Motor neuron (in vitro differentiated cells): Measurements from ENCODE around the gene HRH1. TPM values are rescaled to one million over a fixed set of nuclear protein-coding genes. Genes with fewer than 3 reads are reported as not detected.

Experiments
- ATAC-seq, 8 experiments: fragments of 200-7000 bp; cut with Tn5 transposase; replicated peaks in 6 of 8; 2 replicates each; pipeline ENCODE4 v1.8.0; 2021; ENCODE audit warnings: mild to moderate bottlenecking in 8 of 8, moderate library complexity in 8 of 8
- H3K27ac ChIP-seq, 2 donors: fragments of 250-450 bp; sonication (Bioruptor Pico); 2 replicates each; pipeline ENCODE4 v1.9.0; 2021; ENCODE audit warnings: antibody characterized with exemption in 2 of 2, mild to moderate bottlenecking in 2 of 2, moderate library complexity in 1 of 2
- H3K4me1 ChIP-seq, 2 donors: fragments of 250-450 bp; sonication (Bioruptor Pico); replicated peaks in 1 of 2; 2 replicates each; pipeline ENCODE4 v1.6.1; 2021; ENCODE audit warnings: antibody characterized with exemption in 2 of 2, mild to moderate bottlenecking in 2 of 2, moderate library complexity in 1 of 2
- H3K4me3 ChIP-seq, 5 donors: fragments of 250-450 bp; sonication (Bioruptor Pico); 2 replicates each; pipeline ENCODE4 v1.9.0; 2021; ENCODE audit warnings: antibody characterized with exemption in 5 of 5, mild to moderate bottlenecking in 5 of 5, moderate library complexity in 4 of 5
- WGBS, 10 experiments: fragments of 450-650 bp; shearing (Covaris generic); methylation state at CpG; one replicate each; pipeline ENCODE4 v1.0.0; 2022; 5-methylcytosine and 5-hydroxymethylcytosine counted together
- in situ Hi-C, 9 experiments: fragments of 400-800 bp; cut with MboI; loops; one replicate each; pipeline ENCODE4 v1.15.0; 2021; ENCODE audit warnings: low sequenced_read_pairs in 9 of 9, low pct_unique_long_range_greater_than_20kb in 2 of 9; ENCODE audit not compliant: unreplicated experiment in 9 of 9
- total RNA-seq, 8 experiments: library from RNA; unstranded; fragments of 300-600 nt; gene quantifications; 2 replicates each; pipeline versions ENCODE4 v1.2.3 to v1.2.4, GENCODE V29; 2022

The HRH1 gene
- total RNA-seq, 8 experiments from 2014 or later, result 0.11 to 23.2 (median 0.74) TPM

- 49 to 100% (median 94%) methylated on average over 1 to 6 of the region's 11 CpGs; no CpG with 5 or more reads in 2 of the 10 experiments for WGBS, 10 experiments
- H3K4me3 ChIP-seq, result no peak overlapping the region
- ATAC-seq, result no peak
- in situ Hi-C loops, result no loop called here
- no peak overlapping the region for H3K27ac ChIP-seq
- no peaks in the 10 kb centered on the region for H3K4me1 ChIP-seq
These were observed 136.7 kb downstream of the HRH1 start for GRCh38 chr3:11290743-11291680.

GRCh38 chr3:11291808-11292207 lies 137.5 kb downstream of the HRH1 start:
- Histone ChIP-seq H3K4me1 (no peaks in the 10 kb centered on the region), H3K27ac (no peak overlapping the region), H3K4me3 (no peak overlapping the region)
- in situ Hi-C loops, result no loop called here
- WGBS, 10 experiments, result 75 to 100% (median 94%) methylated on average over 1 to 5 of the region's 5 CpGs; no CpG with 5 or more reads in 3 of the 10 experiments
- ATAC-seq, result no peak

- Histone ChIP-seq H3K27ac (no peak overlapping the region), H3K4me1 (no peaks in the 10 kb centered on the region), H3K4me3 (no peak overlapping the region)
- no peak for ATAC-seq
- in situ Hi-C loops, result no loop called here
- 87 to 100% (median 93%) methylated on average over 1 to 4 of the region's 4 CpGs; no CpG with 5 or more reads in 3 of the 10 experiments for WGBS, 10 experiments
These were observed 142.8 kb downstream of the HRH1 start for GRCh38 chr3:11297126-11297525.

- in situ Hi-C loops, result no loop called here
- Histone ChIP-seq H3K4me1 (no peaks in the 10 kb centered on the region), H3K4me3 (no peak overlapping the region), H3K27ac (no peak overlapping the region)
- 63 to 100% (median 90%) methylated on average over 1 to 3 of the region's 3 CpGs for WGBS, 10 experiments
- no peak for ATAC-seq
These were observed 146.7 kb downstream of the HRH1 start for GRCh38 chr3:11300970-11301369.

- ATAC-seq, result no peak
- in situ Hi-C loops, result no loop called here
- Histone ChIP-seq H3K27ac (no peak overlapping the region), H3K4me1 (peaks cover 0 to 3% of the 10 kb centered on the region in 2 donors), H3K4me3 (no peak overlapping the region)
These were observed 148.2 kb downstream of the HRH1 start for GRCh38 chr3:11302444-11302843.

GRCh38 chr3:11304175-11304574 lies 149.9 kb downstream of the HRH1 start:
- Histone ChIP-seq H3K4me1 (peaks cover 0 to 3% of the 10 kb centered on the region in 2 donors), H3K27ac (no peak overlapping the region), H3K4me3 (no peak overlapping the region)
- ATAC-seq, result no peak
- in situ Hi-C loops, result no loop called here
- 86 to 100% (median 100%) methylated on average over 1 to 4 of the region's 6 CpGs; no CpG with 5 or more reads in 4 of the 10 experiments for WGBS, 10 experiments

- WGBS, 10 experiments, result 67 to 100% (median 90%) methylated on average over 1 of the region's 1 CpG; no CpG with 5 or more reads in 4 of the 10 experiments
- in situ Hi-C loops, result no loop called here
- no peak overlapping the region for H3K27ac ChIP-seq
These were observed 151.2 kb downstream of the HRH1 start for GRCh38 chr3:11305509-11305908.

GRCh38 chr3:11306817-11307589 lies 152.7 kb downstream of the HRH1 start:
- peaks cover 0 to 3% of the 10 kb centered on the region in 2 donors for H3K4me1 ChIP-seq
- H3K4me3 ChIP-seq, result no peak overlapping the region
- no peak for ATAC-seq
- in situ Hi-C loops, result no loop called here
- 65 to 100% (median 82%) methylated on average over 1 to 5 of the region's 5 CpGs; no CpG with 5 or more reads in 3 of the 10 experiments for WGBS, 10 experiments
- peak overlapping the region in 1 of 2 donors; percentile 54 for H3K27ac ChIP-seq

More at GRCh38 chr3:11305509-11305908, 151.2 kb downstream of the HRH1 start:
- peak in 1 of 8 experiments; percentile 20 for ATAC-seq
- H3K4me1 ChIP-seq, result peaks cover 0 to 3% of the 10 kb centered on the region in 2 donors
- H3K4me3 ChIP-seq, result no peak overlapping the region

- no peak for ATAC-seq
- Histone ChIP-seq H3K4me1 (peaks cover 0 to 3% of the 10 kb centered on the region in 2 donors), H3K27ac (no peak overlapping the region), H3K4me3 (no peak overlapping the region)
- in situ Hi-C loops, result no loop called here
- whole genome bisulfite sequencing, 10 experiments, result 40 to 100% (median 79%) methylated on average over 1 to 6 of the region's 6 CpGs; no CpG with 5 or more reads in 1 of the 10 experiments
These were observed 153.6 kb downstream of the HRH1 start for GRCh38 chr3:11307830-11308432.

- peaks cover 0 to 3% of the 10 kb centered on the region in 2 donors for H3K4me1 ChIP-seq
These were observed 156.0 kb downstream of the HRH1 start for GRCh38 chr3:11310258-11310657.

GRCh38 chr3:11312166-11312565 lies 157.9 kb downstream of the HRH1 start:
- H3K4me3 ChIP-seq, result no peak overlapping the region
- in situ Hi-C loops, result no loop called here
- no peak for ATAC-seq
- peaks cover 0 to 1% of the 10 kb centered on the region in 2 donors for H3K4me1 ChIP-seq
- WGBS, 10 experiments, result 63 to 100% (median 90%) methylated on average over 1 to 5 of the region's 5 CpGs; no CpG with 5 or more reads in 1 of the 10 experiments
- H3K27ac ChIP-seq, result no peak overlapping the region

More at GRCh38 chr3:11310258-11310657, 156.0 kb downstream of the HRH1 start:
- 67 to 100% (median 90%) methylated on average over 1 to 4 of the region's 5 CpGs for WGBS, 10 experiments
- ATAC-seq, result no peak
- in situ Hi-C loops, result no loop called here
- Histone ChIP-seq H3K4me3 (no peak overlapping the region), H3K27ac (no peak overlapping the region)
